Measurements from ENCODE around the gene FGL2.
"Not testable (repeated sequence)": the region's sequence is repeated elsewhere in the genome, so short reads cannot be mapped to it uniquely, and the experiment has no call there.

GRCh38 chr7:77157034-77157433 lies 42.6 kb downstream of the FGL2 start:
- TF ChIP-seq CTCF (IDR thresholded peaks at IDR 0.05 in 8 of 11, conservative IDR thresholded peaks at IDR 0.05 in 3 of 11); POLR2A (IDR thresholded peaks at IDR 0.05): not testable (repeated sequence)

Data from spleen (tissue), 7 donors.